Transverse colon (tissue), 3 donors: ENCODE data around the gene CCNH.

Source experiments
- CTCF ChIP-seq, 5 experiments: fragments of 200-600 bp in 3 of 5; fragments of 450-650 bp in 2 of 5; sonication (generic) in 3 of 5; IDR thresholded peaks; 1 replicate in 2 of 5; 2 replicates in 3 of 5; pipeline ENCODE4 v1.5.1; 2016 to 2017; ENCODE audit warnings: antibody characterized with exemption in 5 of 5, inconsistent platforms in 3 of 5, mild to moderate bottlenecking in 2 of 5, moderate library complexity in 1 of 5
- POLR2A ChIP-seq: fragments of 450-650 bp; IDR thresholded peaks from one replicate; pipeline ENCODE4 v1.6.1; 2016; ENCODE audit warnings: antibody characterized with exemption, mild to moderate bottlenecking, moderate library complexity

GRCh38 chr5:87359106-87359505 is 53.6 kb downstream of the CCNH start:
- no peak for TF ChIP-seq CTCF (IDR thresholded peaks at IDR 0.05)
- TF ChIP-seq POLR2A: no peak
